Activated CD8-positive, alpha-beta memory T cell treated with anti-CD3 and anti-CD28 coated beads for 1 hour (primary cell): ENCODE data around the gene SMIM44.
"Not testable (repeated sequence)": the region's sequence is repeated elsewhere in the genome, so short reads cannot be mapped to it uniquely, and the experiment has no call there.

Experiments used
- DNase-seq, 2 donors: peaks; one replicate each; pipeline ENCODE4 v3.0.0-alpha.2; 2020; ENCODE audit warnings: low read depth in 1 of 2; ENCODE audit errors: extremely low read depth in 1 of 2

Gene SMIM44

DNA sequence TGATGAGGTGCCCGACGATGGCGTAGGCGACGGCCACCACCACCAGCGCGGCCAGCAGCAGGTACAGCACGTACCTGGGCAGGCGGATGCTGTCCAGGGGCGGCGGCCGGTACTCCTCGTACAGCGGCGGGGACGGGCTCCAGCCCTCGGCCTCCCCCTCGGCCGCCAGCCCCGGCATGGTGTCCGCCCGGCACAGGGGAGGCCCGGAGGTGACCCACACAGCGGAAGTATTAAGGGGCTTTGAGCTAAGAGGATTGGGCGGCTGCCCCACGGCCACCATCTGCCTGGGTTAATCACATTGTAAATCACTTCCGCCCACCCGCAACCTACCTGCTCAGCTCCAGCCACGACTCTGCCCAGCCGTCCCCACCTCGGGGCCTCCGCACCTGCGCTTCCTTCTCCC lies at the start of gene SMIM44:
Gene SMIM44, minus strand, starts transcription at position 216 of the 403 bp plus-strand sequence. Its CDS starts 38 bp downstream, at position 178.
- no peak for DNase-seq

DNA sequence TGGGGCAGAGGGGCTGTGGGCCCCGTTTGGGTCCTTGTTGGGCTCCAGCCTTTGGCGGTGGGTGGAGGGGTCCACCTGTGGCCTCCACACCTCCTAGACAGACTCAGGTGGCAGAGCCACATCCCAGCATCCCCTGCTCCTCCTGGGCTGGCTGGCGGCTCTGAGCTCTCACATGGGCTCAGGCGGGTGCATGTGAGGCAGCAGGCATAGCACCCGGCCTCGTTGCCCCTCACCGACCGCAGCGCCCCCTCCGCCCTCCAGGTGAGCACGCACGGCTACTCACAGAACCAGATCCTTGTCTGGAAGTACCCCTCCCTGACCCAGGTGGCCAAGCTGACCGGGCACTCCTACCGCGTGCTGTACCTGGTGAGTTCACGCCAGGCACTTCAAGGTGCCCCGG lies 49.8 kb upstream of the SMIM44 start:
- DNase-seq, result no peak

DNA sequence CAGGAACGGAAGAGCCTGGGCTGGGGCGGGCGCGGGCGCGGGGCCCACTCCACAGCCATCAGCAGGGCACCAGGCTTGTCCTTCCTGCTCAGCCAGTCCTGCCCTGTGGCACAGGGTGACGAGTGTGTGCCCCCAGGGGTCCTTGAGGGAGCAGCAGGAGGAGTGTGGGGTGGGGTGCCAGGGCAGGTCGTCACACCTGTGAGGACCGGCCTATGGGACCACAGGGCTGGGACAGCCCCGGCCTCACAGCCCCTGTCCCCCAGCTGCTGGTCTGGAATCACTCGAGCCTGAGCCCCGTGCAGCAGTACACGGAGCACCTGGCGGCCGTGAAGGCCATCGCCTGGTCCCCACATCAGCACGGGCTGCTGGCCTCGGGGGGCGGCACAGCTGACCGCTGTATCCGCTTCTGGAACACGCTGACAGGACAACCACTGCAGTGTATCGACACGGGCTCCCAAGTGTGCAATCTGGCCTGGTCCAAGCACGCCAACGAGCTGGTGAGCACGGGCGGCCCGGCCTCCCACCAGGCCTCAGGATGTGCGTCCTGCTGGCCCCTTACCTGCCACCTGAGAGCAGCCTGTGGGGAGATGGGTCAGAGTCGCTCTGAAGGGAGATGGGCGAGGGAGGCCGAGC lies 49.0 kb upstream of the SMIM44 start:
- no peak for DNase-seq

DNA sequence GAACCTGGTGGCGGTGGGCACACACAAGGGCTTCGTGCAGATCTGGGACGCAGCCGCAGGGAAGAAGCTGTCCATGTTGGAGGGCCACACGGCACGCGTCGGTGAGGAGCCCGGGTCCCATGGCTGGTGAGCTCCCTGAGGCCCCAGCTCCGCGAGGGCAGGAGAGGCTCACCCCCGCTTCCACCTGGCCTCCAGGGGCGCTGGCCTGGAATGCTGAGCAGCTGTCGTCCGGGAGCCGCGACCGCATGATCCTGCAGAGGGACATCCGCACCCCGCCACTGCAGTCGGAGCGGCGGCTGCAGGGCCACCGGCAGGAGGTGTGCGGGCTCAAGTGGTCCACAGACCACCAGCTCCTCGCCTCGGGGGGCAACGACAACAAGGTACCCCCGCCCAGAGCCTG lies 48.5 kb upstream of the SMIM44 start:
- no peak for DNase-seq

DNA sequence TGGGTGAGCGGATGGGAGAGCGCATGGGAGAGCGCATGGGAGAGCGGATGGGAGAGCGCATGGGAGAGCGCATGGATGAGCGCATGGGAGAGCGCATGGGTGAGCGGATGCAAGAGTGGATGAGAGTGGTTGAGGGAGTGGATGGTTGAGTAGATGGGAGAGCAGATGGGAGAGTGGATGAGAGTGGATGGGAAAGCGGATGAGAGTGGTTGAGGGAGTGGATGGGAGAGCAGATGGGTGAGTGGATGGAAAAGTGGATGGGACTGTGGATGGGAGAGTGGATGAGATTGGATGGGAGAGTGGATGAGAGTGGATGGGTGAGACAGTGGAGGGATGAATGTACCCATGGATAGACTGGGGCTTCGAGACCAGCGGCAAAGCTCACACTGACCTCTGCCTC lies 47.1 kb upstream of the SMIM44 start:
- DNase-seq, result no peak

DNA sequence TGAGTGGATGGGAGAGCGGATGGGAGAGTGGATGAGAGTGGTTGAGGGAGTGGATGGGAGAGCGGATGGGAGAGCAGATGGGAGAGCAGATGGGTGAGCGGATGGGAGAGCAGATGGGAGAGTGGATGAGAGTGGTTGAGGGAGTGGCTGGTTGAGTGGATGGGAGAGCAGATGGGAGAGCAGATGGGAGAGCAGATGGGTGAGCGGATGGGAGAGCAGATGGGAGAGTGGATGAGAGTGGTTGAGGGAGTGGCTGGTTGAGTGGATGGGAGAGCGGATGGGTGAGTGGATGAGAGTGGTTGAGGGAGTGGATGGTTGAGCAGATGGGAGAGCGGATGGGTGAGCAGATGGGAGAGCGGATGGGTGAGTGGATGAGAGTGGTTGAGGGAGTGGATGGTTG lies 46.1 kb upstream of the SMIM44 start:
- DNase-seq, result not testable (repeated sequence)

DNA sequence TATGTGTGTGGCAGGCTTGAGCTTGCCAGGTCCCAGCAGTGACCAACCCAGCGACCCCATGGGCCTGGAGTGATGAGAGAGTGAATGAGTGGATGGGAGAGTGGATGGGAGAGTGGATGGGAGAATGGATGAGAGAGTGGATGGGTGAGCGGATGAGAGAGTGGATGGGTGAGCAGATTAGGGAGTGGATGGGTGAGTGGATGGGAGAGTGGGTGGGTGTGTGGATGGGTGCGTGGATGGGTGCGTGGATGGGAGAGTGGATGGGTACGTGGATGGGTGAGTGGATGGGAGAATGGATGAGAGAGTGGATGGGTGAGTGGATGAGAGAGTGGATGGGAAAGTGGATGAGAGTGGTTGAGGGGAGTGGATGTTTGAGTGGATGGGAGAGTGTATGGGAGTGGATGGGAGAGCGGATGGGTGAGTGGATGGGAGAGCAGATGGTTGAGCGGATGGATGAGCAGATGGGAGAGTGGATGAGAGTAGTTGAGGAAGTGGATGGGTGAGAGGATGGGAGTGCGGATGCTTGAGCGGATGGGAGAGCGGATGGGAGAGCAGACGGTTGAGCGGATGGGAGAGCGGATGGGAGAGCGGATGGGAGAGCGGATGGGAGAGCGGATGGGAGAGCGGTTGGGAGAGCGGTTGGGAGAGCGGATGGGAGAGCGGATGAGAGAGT lies 45.4 kb upstream of the SMIM44 start:
- DNase-seq, result no peak

GRCh38 chr19:3528080-3528479 lies 44.8 kb upstream of the SMIM44 start:
- no peak for DNase-seq

- DNase-seq, result no peak
Observed at GRCh38 chr19:3527238-3527910, 44.1 kb upstream of the SMIM44 start.

DNA sequence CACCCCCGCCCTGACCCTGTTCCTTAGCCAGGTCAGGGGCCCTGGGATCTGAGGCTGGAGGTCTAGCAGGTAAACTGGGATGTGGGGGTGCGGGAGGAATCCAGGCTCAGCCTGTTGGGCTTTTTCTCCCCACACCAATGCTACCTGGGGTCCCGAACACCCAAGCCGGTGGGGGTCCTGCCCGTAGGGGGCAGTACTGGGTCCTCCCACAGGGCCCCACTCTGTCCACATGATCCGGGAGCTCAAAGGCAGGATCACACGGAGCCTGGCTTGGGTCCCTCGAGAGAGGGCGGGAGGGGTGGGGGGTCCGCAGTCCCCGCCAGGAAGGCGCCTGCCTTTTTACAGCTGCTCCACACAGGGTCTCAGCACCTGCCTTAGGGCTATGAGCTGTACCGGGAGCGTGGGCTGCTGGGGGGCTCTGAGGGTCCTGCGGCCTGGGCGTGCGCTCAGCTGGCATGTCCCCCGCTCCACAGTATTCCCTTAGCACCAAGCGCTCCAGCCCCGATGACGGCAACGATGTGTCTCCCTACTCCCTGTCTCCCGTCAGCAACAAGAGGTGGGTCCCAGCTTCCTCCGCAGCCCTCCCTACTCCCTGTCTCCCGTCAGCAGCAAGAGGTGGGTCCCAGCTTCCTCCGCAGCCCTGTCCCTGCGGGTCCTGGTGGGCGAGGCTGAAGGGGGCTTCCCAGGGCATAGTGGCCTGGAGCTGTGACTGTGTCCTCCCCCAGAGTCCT lies 43.4 kb upstream of the SMIM44 start:
- no peak for DNase-seq

- DNase-seq, result no peak
Observed at GRCh38 chr19:3524904-3525451, 41.7 kb upstream of the SMIM44 start.

DNA sequence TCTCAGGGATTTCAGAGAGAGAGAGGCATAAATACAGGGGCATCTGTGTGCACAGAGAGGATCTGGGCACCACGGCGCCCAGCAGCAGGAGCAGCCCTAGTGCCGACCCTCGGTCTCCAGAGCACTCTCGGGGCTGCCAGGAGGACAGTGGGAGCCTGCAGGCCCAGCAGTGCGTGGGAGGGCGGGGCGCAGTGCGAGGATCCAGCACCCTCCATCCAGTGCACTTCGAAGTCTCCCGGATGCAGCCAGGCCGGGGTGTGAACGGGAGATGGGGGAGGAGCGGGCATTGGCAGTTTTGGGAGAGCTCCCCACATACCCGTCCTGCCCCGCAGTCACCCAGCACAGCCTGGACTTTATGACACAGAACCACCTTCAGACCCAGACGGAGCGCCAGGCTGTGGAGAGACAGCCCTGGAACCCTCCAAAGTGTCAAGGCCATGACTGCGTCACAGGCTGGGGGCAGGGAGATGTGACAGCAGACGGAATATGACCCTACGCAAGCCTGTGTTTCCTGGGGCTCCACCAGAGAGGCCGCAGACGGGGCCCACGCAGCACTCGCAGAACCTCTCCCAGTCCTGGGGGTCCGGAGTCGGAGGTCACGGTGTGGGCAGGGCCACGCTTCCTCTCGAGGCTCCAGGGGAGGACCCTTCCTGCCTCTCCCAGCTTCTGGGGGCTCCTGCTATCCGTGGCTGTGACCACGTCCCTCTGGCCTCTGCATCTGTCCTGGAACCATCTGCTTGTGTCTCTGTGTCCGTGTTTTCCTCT lies 41.0 kb upstream of the SMIM44 start:
- DNase-seq, result no peak

- no peak for DNase-seq
Observed at GRCh38 chr19:3523361-3524077, 40.3 kb upstream of the SMIM44 start.

DNA sequence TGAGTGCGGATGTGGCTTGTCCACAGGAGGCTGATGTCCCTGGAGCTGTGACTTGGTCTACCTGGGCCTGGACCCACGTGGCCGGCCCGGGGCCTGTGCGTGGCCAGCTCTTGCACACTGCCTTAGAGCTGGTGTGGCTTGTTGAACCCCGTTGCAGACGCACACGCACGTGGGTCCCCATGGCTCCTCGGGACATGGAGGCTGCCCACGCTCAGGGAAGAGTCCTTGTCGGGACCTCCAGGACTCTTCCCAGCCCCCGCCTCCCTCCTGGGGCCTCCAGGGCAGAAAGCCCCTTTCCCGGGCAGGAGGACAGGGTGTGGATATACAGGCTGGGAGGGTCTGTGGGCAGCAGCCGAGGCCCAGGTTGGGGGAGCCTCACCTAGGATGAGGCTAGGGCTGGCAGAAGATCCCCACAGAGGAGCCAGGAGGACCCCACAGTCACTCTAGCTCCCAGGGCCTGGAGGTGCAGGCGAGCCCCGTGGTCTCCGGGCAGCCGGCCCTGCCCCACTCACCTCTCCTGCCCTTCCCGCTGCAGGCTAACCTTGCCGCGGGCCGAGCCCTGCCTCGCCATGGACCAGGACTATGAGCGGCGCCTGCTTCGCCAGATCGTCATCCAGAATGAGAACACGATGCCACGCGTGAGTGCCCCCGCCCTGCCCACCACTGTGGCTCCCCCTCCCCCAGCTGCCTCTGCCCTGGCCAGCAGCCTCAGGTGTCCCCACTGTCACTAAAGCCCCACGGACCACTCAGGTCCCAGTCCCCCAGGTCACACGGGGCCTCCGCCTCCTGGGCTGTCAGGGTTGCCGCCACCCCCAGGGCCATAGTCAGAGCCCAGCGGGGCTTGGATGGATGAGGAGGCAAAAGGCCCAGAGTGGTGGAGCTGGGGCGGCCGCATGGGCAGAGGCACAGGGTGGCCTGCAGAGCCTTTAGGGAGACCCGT lies 39.5 kb upstream of the SMIM44 start:
- no peak for DNase-seq

DNA sequence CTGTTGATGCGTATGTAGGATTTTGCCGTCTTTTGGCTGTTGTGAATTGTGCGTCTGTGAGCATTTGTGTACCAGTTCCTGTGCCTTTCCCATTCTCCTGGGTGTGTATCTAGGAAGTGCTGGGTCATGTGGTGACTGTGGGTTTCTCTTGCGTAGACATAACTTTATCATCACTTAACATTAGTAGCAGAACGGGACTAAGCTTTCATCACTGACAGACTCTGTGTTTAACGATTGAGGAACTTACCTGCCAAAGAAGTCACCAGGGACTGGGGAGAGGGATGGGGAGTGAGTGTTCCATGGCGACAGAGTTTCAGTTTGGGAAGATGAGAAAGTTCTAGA lies 37.8 kb upstream of the SMIM44 start:
- no peak for DNase-seq

DNA sequence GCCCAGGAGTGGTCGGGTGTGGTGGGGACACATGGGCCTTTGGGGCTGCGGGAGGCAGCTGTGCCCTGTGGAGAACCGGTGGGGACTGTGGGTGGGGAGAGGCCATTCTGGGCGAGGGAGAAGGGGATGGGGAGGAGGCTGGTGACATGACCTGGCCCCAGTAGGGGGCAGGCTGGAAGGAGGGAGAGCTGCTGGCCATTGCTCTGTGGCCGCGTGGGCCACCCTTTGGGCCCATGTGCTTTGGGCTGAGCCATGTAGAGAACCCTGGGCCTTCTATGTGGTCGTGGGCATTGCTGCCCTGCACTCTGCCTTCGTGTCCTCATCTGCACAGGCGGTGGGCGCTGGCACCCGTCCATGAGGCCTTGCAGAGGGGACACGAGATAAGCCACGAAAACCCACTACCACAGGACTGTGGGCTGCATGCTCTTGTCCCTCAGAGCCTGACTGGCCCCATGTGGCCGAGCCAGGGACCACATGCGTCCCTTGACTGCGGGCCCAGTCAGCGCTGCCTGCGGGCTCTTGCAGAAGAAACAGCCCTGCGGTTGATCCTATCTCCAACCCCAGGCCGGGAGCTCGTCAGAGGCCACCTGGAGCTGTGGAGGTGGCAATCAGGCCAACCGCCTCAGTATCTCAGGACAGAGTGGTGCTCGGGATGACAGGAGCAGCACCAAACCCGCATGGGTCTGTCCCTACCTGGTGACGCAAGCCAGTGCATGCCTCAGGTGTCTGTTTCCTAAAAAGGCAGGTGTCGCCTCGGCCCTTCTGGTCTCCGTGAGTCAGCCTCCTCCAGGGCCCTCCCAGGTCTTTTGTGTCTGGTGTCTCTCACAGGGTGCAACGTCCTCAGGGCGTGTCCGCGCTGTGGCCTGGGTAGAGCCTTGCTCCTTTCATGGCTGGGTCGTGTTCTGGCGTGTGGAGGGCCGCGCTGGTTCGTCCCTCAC lies 37.2 kb upstream of the SMIM44 start:
- DNase-seq, result no peak

DNA sequence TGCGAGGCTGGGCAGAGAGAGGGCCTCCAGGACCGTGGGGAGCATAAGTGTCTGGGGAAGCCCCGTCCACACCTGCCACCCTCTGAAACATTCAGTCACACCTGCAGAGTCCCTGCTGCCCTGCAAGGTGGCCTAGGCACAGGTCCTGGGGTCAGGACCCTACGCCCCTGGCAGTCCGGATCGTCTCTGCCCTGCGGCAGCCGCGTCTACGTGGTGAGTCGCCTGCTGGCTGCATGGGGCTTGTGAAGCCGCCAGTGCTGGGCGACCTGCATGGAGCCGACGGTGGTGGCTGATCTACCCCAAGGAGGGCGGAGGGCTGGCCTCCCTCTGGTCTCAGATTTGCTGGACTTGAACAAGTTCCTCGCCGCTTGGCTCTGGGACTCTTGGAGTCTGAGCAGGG lies 35.9 kb upstream of the SMIM44 start:
- DNase-seq, result no peak

GRCh38 chr19:3518659-3519058 lies 35.4 kb upstream of the SMIM44 start:
- no peak for DNase-seq
